GM12865 (cell line): ENCODE data around the gene STT3B.
"Not testable (repeated sequence)": the region's sequence is repeated elsewhere in the genome, so short reads cannot be mapped to it uniquely, and the experiment has no call there.

Source experiments
- DNase-seq: peaks from one replicate; pipeline ENCODE4 v3.0.0; 2010; ENCODE audit warnings: low read depth
- H3K4me3 ChIP-seq: 2 replicates; pipeline ENCODE4 v1.5.1; 2011; ENCODE audit warnings: mild to moderate bottlenecking, low read depth, low read length, control low read depth
- TF ChIP-seq, protein P1 (sequence below): IDR thresholded peaks from 2 replicates; pipeline ENCODE4 v1.5.1; 2011; ENCODE audit warnings: low read length, control low read depth, low read depth, inconsistent platforms; ENCODE audit not compliant: insufficient read depth; ENCODE audit errors: missing control alignments

Gene STT3B

DNA sequence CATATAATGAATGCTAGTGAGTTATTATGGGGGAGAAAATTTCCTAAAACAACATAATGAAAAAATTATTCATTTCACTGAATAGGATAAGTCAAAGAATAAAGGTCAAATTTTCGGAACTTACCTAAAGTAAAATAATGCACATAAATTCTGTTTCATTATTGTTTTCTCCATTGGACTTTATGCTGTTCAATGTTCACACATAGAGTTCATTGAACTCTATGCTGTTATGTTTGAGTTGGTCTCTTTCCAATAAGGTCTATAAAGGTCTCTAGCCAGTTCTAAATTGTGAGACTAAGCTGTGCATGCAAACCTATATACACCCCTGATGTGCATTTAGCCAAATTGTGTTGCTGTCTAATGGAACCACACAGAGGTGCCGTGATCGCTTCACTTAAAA is 28.5 kb upstream of the STT3B start:
- no peak overlapping the region for H3K4me3 ChIP-seq
- DNase-seq = no peak
- TF ChIP-seq, protein P1, sequence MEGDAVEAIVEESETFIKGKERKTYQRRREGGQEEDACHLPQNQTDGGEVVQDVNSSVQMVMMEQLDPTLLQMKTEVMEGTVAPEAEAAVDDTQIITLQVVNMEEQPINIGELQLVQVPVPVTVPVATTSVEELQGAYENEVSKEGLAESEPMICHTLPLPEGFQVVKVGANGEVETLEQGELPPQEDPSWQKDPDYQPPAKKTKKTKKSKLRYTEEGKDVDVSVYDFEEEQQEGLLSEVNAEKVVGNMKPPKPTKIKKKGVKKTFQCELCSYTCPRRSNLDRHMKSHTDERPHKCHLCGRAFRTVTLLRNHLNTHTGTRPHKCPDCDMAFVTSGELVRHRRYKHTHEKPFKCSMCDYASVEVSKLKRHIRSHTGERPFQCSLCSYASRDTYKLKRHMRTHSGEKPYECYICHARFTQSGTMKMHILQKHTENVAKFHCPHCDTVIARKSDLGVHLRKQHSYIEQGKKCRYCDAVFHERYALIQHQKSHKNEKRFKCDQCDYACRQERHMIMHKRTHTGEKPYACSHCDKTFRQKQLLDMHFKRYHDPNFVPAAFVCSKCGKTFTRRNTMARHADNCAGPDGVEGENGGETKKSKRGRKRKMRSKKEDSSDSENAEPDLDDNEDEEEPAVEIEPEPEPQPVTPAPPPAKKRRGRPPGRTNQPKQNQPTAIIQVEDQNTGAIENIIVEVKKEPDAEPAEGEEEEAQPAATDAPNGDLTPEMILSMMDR = no peak

DNA sequence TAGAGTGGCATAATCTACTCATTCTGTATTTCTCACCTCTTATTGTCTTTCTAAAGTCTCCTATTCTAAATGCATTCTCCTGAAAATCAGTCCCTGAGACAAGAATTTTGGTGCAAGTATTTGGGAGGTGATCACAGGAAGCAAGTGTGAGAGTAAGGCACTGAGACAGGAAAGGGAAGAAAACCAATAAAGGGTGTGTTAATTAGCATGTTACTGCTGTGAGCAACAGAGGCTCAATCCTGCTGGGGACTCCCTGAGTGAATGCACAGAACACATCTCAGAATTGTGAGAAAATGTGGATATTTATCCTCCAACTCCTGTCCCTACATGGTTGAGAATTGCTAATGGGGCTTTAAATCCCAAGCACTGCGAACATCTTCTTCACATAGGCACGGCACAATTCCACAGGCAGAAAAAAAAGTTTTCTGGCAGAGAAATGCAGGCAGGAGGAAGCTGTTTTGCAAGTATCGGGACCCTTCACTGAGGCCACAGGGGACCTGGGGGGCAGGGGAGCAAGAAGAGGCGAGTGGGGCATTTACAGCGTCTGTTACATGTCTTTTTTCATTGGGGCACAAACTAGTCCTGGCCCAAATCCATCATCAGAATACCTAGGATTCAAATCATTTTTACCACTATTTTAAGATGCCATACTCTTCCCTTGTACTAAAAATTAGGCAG is 27.2 kb upstream of the STT3B start:
- no peak overlapping the region for H3K4me3 ChIP-seq
- DNase-seq = no peak
- TF ChIP-seq, protein P1 = no peak

DNA sequence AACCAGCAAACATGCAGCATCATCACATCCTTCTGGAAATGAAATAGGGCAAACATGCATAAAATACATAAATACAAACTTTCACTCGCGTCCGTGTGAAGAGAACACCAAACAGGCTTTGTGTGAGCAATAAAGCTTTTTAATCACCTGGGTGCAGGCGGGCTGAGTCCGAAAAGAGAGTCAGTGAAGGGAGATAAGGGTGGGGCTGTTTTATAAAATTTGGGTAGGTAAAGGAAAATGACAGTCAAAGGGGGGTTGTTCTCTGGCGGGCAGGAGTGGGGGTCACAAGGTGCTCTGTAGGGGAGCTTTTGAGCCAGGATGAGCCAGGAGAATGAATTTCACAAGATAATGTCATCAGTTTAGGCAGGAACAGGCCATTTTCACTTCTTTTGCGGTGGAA is 26.2 kb upstream of the STT3B start:
- DNase-seq, H3K4me3 ChIP-seq: not testable (repeated sequence)

DNA sequence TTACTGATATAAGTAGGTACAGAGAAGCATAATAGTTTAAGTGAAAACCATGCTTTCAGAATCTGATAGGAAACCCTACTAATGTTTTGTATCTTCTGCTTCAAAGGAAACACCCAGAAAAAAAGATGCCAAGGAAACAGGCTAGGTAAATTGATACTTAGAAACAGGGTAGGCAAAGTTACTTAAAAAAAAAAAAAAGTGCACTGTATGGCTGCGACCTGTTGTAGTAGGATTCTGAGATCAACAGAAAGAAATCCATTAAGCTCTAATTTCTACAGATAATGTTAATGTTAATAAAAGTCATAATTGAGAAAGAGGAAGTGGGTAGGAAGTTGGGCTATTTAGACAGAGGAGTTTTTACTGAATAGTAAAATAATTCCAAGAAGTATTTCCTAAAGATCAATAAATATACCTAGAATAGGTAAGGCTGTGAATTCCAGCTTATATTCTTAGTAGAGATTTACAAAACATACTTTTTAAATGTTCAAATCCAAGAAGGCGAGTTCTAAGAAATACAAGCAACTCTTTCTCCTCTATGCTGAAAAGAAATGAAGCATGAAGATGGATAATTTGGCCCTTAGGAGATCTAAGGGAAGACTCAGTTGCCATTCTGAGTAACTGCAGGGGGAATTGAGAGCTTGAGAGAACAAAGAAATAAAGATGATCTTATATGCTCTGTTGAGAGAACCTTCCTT is 24.1 kb upstream of the STT3B start:
- TF ChIP-seq, protein P1 = no peak
- DNase-seq = no peak
- H3K4me3 ChIP-seq = no peak overlapping the region

DNA sequence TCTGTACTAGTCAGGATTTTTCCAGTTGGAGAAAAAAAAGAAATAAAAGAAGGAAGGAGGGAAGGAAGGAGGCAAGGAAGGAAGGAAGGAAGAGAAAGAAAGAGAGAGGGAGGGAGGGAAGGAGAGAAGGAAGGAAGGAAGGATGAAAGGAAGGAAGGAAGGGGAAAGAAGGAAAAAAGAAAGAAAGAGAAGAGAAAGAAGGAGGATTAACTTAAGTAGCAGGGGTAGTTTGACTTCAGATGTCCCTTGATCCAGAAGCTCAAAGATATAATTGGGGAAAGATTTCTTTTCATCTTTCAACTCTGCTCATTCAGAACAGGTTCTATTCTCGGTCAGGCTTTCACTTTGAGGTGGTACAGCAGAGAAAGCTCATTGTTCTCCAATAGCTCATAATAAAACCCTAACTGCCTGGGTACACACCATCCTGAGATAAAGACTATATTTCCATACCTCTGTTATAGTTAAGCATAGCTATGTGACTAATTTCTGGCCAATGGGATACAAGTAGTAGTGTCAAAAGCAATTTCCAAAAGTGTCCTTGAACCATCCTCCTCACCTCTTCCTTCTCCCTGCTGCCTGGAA is 23.5 kb upstream of the STT3B start:
- no peak overlapping the region for H3K4me3 ChIP-seq
- TF ChIP-seq, protein P1 = no peak
- DNase-seq = no peak

DNA sequence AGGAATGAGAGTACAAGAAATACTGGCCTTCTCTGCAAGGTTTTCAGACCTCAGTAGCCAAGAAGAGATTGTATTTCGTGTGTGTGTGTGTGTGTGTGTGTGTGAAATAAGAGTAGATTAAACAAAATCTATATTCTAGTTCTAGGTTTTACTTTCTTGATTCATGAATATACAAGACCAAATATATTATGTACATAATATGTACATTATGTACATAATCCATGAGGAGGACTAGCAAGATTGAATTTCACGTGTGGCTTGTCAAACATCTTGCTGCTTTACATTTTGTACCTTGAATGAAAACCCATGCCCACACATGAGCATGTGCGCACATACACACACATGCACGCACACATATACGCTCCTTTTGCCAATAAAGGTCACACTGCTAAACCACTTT is 18.2 kb upstream of the STT3B start:
- no peak overlapping the region for H3K4me3 ChIP-seq
- no peak for DNase-seq

DNA sequence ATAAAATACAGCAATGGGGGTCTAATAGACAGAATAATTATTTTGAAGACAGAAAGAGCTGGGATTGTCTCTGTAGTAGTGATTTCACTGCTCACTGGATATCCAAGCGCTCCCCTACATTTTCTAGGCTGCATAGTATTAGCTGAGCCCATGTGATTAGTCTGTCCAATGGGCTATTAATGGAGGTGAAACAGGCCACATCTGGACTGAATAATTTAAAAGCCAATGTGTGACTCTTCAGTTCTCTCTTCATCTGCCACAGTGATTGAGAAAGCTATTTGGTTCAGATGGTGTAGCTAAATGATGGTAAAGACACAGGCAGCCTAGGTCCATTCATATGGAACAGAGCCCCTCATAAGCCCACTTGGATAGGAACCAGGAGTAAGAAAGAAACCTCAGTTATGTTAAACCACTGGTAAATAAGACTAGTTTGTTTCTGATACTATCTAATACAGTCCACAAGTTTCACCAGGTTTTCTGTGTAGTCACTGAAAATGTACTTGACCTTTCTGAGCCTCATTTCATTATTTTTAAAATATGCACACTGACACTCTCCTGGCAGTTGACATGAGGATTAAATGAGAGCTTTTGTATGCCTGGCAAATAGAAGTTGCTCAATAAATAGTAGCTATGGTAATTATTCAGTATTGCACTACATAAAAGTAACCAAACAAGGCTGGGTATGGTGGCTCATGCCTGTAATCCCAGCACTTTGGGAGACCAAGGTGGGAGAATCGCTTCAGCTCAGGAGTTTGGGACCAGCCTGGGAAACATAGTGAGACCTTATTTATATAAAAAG is 17.0 kb upstream of the STT3B start:
- DNase-seq = no peak
- TF ChIP-seq, protein P1 = no peak

More for the DNA sequence above, 18.2 kb upstream of the STT3B start:
- TF ChIP-seq, protein P1 = no peak

More for the DNA sequence above, 17.0 kb upstream of the STT3B start:
- H3K4me3 ChIP-seq = no peak overlapping the region
